ENCODE measurements around the gene FRS2. TPM values are rescaled to one million over a fixed set of nuclear protein-coding genes. Genes with fewer than 3 reads are reported as not detected.

FRS2 gene
- total RNA-seq, 6 donors from 2014 or later = 14.3 to 54.1 (median 24.7) TPM

GRCh38 chr12:69553628-69554248 is 83.5 kb downstream of the FRS2 start:
- Histone ChIP-seq H3K9me3 (no peaks in the 10 kb centered on the region), H3K4me1 (peaks cover 0 to 19% (median 11%) of the 10 kb centered on the region in 4 donors), H3K27me3 (no peaks in the 10 kb centered on the region), H3K36me3 (no peaks in the 10 kb centered on the region), H3K27ac (peak overlapping the region in 1 of 4 donors; percentile 14), H3K4me3 (no peak overlapping the region)
- ATAC-seq (ENCODE audit: low FRiP score in 2 of 2) (no peak), DNase-seq (peak in 1 of 2 donors; percentile 45)
- TF ChIP-seq CTCF (IDR thresholded peaks at IDR 0.05) = no peak
- no peak for TF ChIP-seq POLR2A (IDR thresholded peaks at IDR 0.05)
- TF ChIP-seq POLR2AphosphoS5 (IDR thresholded peaks at IDR 0.05) = no peak
- TF ChIP-seq EP300 (IDR thresholded peaks at IDR 0.05) = no peak
- WGBS, 2 donors = 46 to 55% methylated on average over 2 of the region's 2 CpGs

GRCh38 chr12:69555461-69555860 is 85.3 kb downstream of the FRS2 start:
- 74 to 77% methylated on average over 6 of the region's 6 CpGs for WGBS, 2 donors
- no peaks in the 10 kb centered on the region for H3K27me3 ChIP-seq
- TF ChIP-seq EP300 (IDR thresholded peaks at IDR 0.05) (no peak), POLR2AphosphoS5 (IDR thresholded peaks at IDR 0.05) (no peak), CTCF (IDR thresholded peaks at IDR 0.05) (no peak), POLR2A (IDR thresholded peaks at IDR 0.05) (no peak)
- no peak overlapping the region for H3K4me3 ChIP-seq
- no peak overlapping the region for H3K27ac ChIP-seq
- H3K9me3 ChIP-seq = no peaks in the 10 kb centered on the region
- no peak for ATAC-seq (ENCODE audit: low FRiP score in 2 of 2)
- no peaks in the 10 kb centered on the region for H3K36me3 ChIP-seq
- peaks cover 0 to 19% (median 12%) of the 10 kb centered on the region in 4 donors for H3K4me1 ChIP-seq
- no peak for DNase-seq

GRCh38 chr12:69556383-69556782 is 86.2 kb downstream of the FRS2 start:
- Histone ChIP-seq H3K27me3 (no peaks in the 10 kb centered on the region), H3K4me1 (peaks cover 0 to 19% (median 12%) of the 10 kb centered on the region in 4 donors), H3K4me3 (no peak overlapping the region), H3K9me3 (no peaks in the 10 kb centered on the region), H3K36me3 (no peaks in the 10 kb centered on the region), H3K27ac (no peak overlapping the region)
- 82 to 87% methylated on average over 9 of the region's 9 CpGs for WGBS, 2 donors
- DNase-seq (no peak), ATAC-seq (ENCODE audit: low FRiP score in 2 of 2) (no peak)
- TF ChIP-seq POLR2AphosphoS5 (IDR thresholded peaks at IDR 0.05) (no peak), POLR2A (IDR thresholded peaks at IDR 0.05) (no peak), CTCF (IDR thresholded peaks at IDR 0.05) (no peak), EP300 (IDR thresholded peaks at IDR 0.05) (no peak)

- no peak for TF ChIP-seq EP300 (IDR thresholded peaks at IDR 0.05)
- no peak for TF ChIP-seq POLR2AphosphoS5 (IDR thresholded peaks at IDR 0.05)
- TF ChIP-seq POLR2A (IDR thresholded peaks at IDR 0.05) = no peak
- no peak for TF ChIP-seq CTCF (IDR thresholded peaks at IDR 0.05)
- no peaks in the 10 kb centered on the region for H3K27me3 ChIP-seq
- no peak overlapping the region for H3K27ac ChIP-seq
- DNase-seq (no peak), ATAC-seq (ENCODE audit: low FRiP score in 2 of 2) (no peak)
- no peaks in the 10 kb centered on the region for H3K9me3 ChIP-seq
- no peak overlapping the region for H3K4me3 ChIP-seq
- H3K4me1 ChIP-seq = peaks cover 0 to 3% (median 0%) of the 10 kb centered on the region in 4 donors
- 98 to 100% methylated on average over 2 of the region's 2 CpGs for WGBS, 2 donors
- H3K36me3 ChIP-seq = peaks cover 3 to 9% (median 4%) of the 10 kb centered on the region in 4 donors
Observed at GRCh38 chr12:69563166-69563762, 93.1 kb downstream of the FRS2 start.
